GM12891 (cell line): ENCODE results near the gene ARL5B.
A peak's percentile ranks its signal among the peaks of the same experiment; 100 is the strongest.
"Not testable (repeated sequence)": the region's sequence is repeated elsewhere in the genome, so short reads cannot be mapped to it uniquely, and the experiment has no call there.

ENCODE experiments used
- DNase-seq: peaks from one replicate; pipeline ENCODE4 v3.0.0; 2011; ENCODE audit warnings: low spot score; ENCODE audit not compliant: insufficient read length
- FAIRE-seq: peaks from 2 replicates; lab custom pipeline; 2011; peaks lifted over from hg19 to GRCh38; lab: Jason Lieb, UNC
- PAX5 ChIP-seq: IDR thresholded peaks from 2 replicates; pipeline ENCODE4 v1.6.1; 2011; ENCODE audit warnings: low read length, moderate library complexity, mild to moderate bottlenecking; ENCODE audit not compliant: insufficient read depth, severe bottlenecking
- POLR2A ChIP-seq: IDR thresholded peaks from 2 replicates; pipeline ENCODE4 v1.6.1; 2011; ENCODE audit warnings: low read depth, low read length, control low read depth
- POLR2AphosphoS5 ChIP-seq: IDR thresholded peaks from 2 replicates; pipeline ENCODE4 v1.6.1; 2011; ENCODE audit warnings: low read depth, low read length, control low read depth
- POU2F2 ChIP-seq: IDR thresholded peaks from 2 replicates; pipeline ENCODE4 v1.6.1; 2011; ENCODE audit warnings: low read depth, mild to moderate bottlenecking, control low read depth, low read length, moderate library complexity
- SPI1 ChIP-seq: IDR thresholded peaks from 2 replicates; pipeline ENCODE4 v1.6.1; 2011; ENCODE audit warnings: low read depth, low read length, control low read depth
- TAF1 ChIP-seq: IDR thresholded peaks from 2 replicates; pipeline ENCODE4 v1.6.1; 2011; ENCODE audit warnings: low read depth, low read length, control low read depth

The ARL5B gene

GRCh38 chr10:18635995-18636394 is 23.2 kb upstream of the ARL5B start:
- no peak for TF ChIP-seq POU2F2
- no peak for TF ChIP-seq PAX5
- no peak for TF ChIP-seq TAF1
- TF ChIP-seq POLR2AphosphoS5 = no peak
- no peak for TF ChIP-seq SPI1
- TF ChIP-seq POLR2A = no peak
- DNase-seq = no peak
- FAIRE-seq = no peak

GRCh38 chr10:18637400-18637799 is 21.8 kb upstream of the ARL5B start:
- peak; percentile 57 for FAIRE-seq
- not testable (repeated sequence) for DNase-seq

- DNase-seq, FAIRE-seq: not testable (repeated sequence)
Measured at GRCh38 chr10:18639719-18640118, 19.5 kb upstream of the ARL5B start.

- DNase-seq (no peak), FAIRE-seq (no peak)
- TF ChIP-seq POU2F2 (no peak), PAX5 (no peak), POLR2AphosphoS5 (no peak), TAF1 (no peak), POLR2A (no peak), SPI1 (no peak)
Measured at GRCh38 chr10:18647151-18647550, 12.1 kb upstream of the ARL5B start.

- TF ChIP-seq POLR2AphosphoS5 = no peak
- TF ChIP-seq POLR2A = no peak
- TF ChIP-seq TAF1 = no peak
- TF ChIP-seq PAX5 = no peak
- TF ChIP-seq POU2F2 = no peak
- no peak for TF ChIP-seq SPI1
- FAIRE-seq = no peak
- DNase-seq = no peak
Measured at GRCh38 chr10:18647945-18648344, 11.3 kb upstream of the ARL5B start.

- FAIRE-seq (no peak), DNase-seq (no peak)
- TF ChIP-seq TAF1 (no peak), POLR2A (no peak), POU2F2 (no peak), PAX5 (no peak), POLR2AphosphoS5 (no peak), SPI1 (no peak)
Measured at GRCh38 chr10:18649364-18649959, 9.8 kb upstream of the ARL5B start.

GRCh38 chr10:18650404-18650997 is 8.7 kb upstream of the ARL5B start:
- FAIRE-seq = no peak
- TF ChIP-seq POU2F2 = no peak
- no peak for TF ChIP-seq SPI1
- no peak for TF ChIP-seq TAF1
- no peak for TF ChIP-seq POLR2AphosphoS5
- no peak for TF ChIP-seq POLR2A
- TF ChIP-seq PAX5 = no peak
- no peak for DNase-seq

GRCh38 chr10:18651324-18652007 is 7.8 kb upstream of the ARL5B start, which contains the start of gene NSUN6:
Gene NSUN6 (minus strand): TSS chr10:18651587. CDS start chr10:18651203, 384 bp downstream.
- TF ChIP-seq POLR2AphosphoS5 = peak; percentile 85
- TF ChIP-seq PAX5 = no peak
- TF ChIP-seq POU2F2 = peak; percentile 78; the same call in 1 of the 2 replicates
- peak; percentile 91 for TF ChIP-seq POLR2A
- TF ChIP-seq TAF1 = peak; percentile 63
- FAIRE-seq = peak; percentile 97
- peak; percentile 49 for DNase-seq

- no peak for DNase-seq
- FAIRE-seq = no peak
- no peak for TF ChIP-seq POU2F2
- no peak for TF ChIP-seq TAF1
- no peak for TF ChIP-seq SPI1
- TF ChIP-seq POLR2AphosphoS5 = no peak
- no peak for TF ChIP-seq PAX5
- no peak for TF ChIP-seq POLR2A
Measured at GRCh38 chr10:18653112-18653511, 6.1 kb upstream of the ARL5B start.

- no peak for FAIRE-seq
- no peak for TF ChIP-seq SPI1
- TF ChIP-seq PAX5 = no peak
- TF ChIP-seq POLR2A = no peak
- no peak for TF ChIP-seq POU2F2
- no peak for TF ChIP-seq POLR2AphosphoS5
- no peak for TF ChIP-seq TAF1
- no peak for DNase-seq
Measured at GRCh38 chr10:18656724-18657123, 2.5 kb upstream of the ARL5B start.
